Endothelial cell of hepatic sinusoid (primary cell): ENCODE data around the gene ATP6V1B1.

Experiments
- in situ Hi-C: cut with HindIII; loops from 2 replicates; pipeline ENCODE4 v1.10.0; 2017; ENCODE audit warnings: low sequenced_read_pairs

The ATP6V1B1 gene

GRCh38 chr2:70935468-70936164 is at the start of gene ATP6V1B1:
Gene ATP6V1B1, plus strand, starts transcription at chr2:70935900. Its CDS starts 55 bp downstream, at chr2:70935955.
- in situ Hi-C loops: no loop called here

- in situ Hi-C loops: no loop called here
Measured at GRCh38 chr2:70886541-70886987, 49.1 kb upstream of the ATP6V1B1 start.

GRCh38 chr2:70887208-70887549 is 48.5 kb upstream of the ATP6V1B1 start:
- in situ Hi-C loops: no loop called here

GRCh38 chr2:70887550-70888246 is 48.0 kb upstream of the ATP6V1B1 start:
- in situ Hi-C loops: no loop called here

GRCh38 chr2:70888366-70888922 is 47.3 kb upstream of the ATP6V1B1 start:
- in situ Hi-C loops: no loop called here

- in situ Hi-C loops: no loop called here
Measured at GRCh38 chr2:70888923-70889715, 46.6 kb upstream of the ATP6V1B1 start.

- in situ Hi-C loops: no loop called here
Measured at GRCh38 chr2:70889716-70890037, 46.0 kb upstream of the ATP6V1B1 start.

GRCh38 chr2:70890469-70891065 is 45.1 kb upstream of the ATP6V1B1 start:
- in situ Hi-C loops: no loop called here

- in situ Hi-C loops: no loop called here
Measured at GRCh38 chr2:70891572-70892357, 43.9 kb upstream of the ATP6V1B1 start.

- in situ Hi-C loops: no loop called here
Measured at GRCh38 chr2:70892750-70893149, 43.0 kb upstream of the ATP6V1B1 start.

- in situ Hi-C loops: no loop called here
Measured at GRCh38 chr2:70893186-70893585, 42.5 kb upstream of the ATP6V1B1 start.

GRCh38 chr2:70894765-70895164 is 40.9 kb upstream of the ATP6V1B1 start:
- in situ Hi-C loops: no loop called here

GRCh38 chr2:70895249-70895648 is 40.5 kb upstream of the ATP6V1B1 start:
- in situ Hi-C loops: no loop called here

GRCh38 chr2:70895998-70896764 is 39.5 kb upstream of the ATP6V1B1 start:
- in situ Hi-C loops: no loop called here

- in situ Hi-C loops: no loop called here
Measured at GRCh38 chr2:70896765-70897202, 38.9 kb upstream of the ATP6V1B1 start.

- in situ Hi-C loops: no loop called here
Measured at GRCh38 chr2:70897203-70897976, 38.3 kb upstream of the ATP6V1B1 start.

GRCh38 chr2:70897977-70898226 is 37.8 kb upstream of the ATP6V1B1 start:
- in situ Hi-C loops: no loop called here

GRCh38 chr2:70898363-70899240 is 37.1 kb upstream of the ATP6V1B1 start:
- in situ Hi-C loops: no loop called here
